ENCODE results near the gene MGME1.

Gene MGME1

GRCh38 chr20:18031888-18032509, 63.2 kb downstream of the MGME1 start:
- no peak for DNase-seq

GRCh38 chr20:18032977-18033892, 64.4 kb downstream of the MGME1 start:
- DNase-seq: no peak

GRCh38 chr20:18034039-18034438, 65.2 kb downstream of the MGME1 start:
- no peak for DNase-seq

- no peak for DNase-seq
These were observed 70.2 kb downstream of the MGME1 start for GRCh38 chr20:18039063-18039462.

Data from CD4-positive, alpha-beta T cell treated with Interleukin-15 for 1 hour (primary cell).